ENCODE data around the gene SLC22A5.
"Not testable (repeated sequence)": the region's sequence is repeated elsewhere in the genome, so short reads cannot be mapped to it uniquely, and the experiment has no call there.

The SLC22A5 gene

DNA sequence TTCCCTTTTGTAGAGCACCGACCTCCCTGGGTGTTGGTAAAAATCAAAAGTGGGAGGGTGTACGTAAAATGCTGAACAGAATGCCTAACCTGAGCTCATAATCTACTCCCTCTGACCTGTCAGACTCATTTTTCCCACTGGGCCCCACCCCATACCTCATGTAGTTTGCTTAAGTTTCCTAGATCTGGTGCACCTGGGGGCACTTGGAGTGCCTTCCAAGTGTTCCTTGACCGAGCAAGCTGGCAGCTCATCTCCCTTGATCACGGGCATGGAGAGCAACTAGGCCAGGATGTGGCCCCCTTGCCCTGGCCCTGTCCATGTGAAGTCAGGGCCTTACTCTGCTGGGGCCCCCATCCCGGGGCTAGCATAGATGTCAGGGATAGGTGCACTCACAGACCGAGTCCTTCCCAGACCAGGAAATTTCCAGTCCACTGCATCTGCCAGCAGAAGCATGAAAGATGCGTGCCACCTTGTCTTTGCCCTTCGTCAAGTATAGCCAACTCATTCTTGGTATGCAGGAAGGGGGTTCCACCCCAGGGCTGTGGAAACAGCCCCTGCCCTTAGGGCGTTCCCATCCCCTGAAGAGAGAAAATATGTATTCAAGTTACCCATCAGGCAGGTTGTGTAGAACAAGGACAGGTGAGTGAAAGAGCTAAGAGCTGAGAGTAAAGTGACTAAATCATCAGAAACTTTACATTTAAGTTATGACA, 41.9 kb downstream of the SLC22A5 start:
- peak; percentile 31 for DNase-seq (ENCODE audit: low spot score)
- no peak for FAIRE-seq

DNA sequence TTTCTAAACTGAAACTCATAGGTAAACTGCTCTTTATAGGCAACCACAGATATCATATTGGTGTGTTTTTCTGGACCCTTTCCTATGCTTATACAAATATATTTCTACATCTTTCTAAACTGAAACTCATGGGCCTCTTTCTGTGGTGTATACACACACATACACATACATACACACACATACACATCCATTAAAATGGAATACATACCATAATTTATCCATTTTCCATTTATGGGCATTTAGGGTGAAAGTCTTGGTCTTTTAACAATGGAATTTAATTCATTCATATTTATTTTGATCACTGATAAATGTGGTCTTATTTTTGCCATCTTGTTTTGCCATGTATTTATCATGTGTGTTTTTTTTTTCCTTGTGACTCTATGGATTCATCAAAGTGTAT, 44.1 kb downstream of the SLC22A5 start:
- no peak for FAIRE-seq
- no peak for DNase-seq (ENCODE audit: low spot score)

DNA sequence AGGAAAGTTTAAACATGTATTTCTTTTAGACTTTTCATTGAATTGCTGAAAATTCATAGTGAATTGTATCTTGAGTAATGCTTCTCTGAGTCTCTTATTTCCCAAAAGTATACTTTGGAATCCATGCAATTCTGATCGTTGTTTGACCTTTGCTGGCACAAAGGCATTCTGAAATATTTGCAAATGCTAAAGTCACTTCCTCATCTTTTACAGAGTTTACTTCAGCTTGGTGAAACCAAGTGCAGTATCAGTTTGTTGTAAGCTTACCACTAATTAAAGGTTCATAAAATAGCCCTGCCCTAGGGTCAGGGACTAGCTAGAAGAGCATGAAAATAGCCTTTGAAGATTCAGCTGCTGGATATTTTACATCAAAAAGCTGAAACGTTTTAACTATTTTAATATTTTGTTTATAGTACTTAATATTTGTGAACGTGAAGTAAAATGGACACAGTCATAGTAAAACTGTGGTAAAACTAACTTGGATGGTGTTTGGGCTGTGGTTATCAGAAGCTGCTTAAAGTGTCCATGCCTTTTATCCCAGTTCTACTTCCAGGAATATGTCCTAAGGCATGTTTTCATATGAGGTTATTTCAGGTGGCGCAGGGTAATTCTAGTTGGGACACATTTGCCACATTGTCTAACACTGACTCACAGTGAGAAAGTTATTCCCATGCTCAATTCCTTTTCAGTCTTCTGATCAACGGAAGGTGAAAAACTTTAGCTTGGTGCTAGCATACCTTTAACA, 45.3 kb downstream of the SLC22A5 start:
- peak; percentile 71 for DNase-seq (ENCODE audit: low spot score)

DNA sequence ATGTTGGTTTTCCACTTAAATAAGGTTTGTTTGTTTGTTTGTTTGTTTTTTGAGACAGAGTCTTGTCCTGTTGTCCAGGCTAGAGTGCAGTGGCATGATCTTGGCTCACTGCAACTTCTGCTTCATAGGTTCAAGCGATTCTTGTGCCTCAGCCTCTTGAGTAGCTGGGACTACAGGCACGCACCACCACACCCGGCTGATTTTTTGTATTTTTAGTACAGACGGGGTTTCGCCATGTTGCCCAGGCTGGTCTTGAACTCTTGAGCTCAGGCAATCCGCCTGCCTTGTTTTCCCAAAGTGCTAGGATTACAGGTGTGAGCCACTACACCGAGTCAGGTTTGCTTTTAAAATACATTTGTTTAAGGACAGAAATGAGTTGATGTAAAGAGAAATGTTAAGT, 46.0 kb downstream of the SLC22A5 start:
- DNase-seq (ENCODE audit: low spot score); FAIRE-seq: not testable (repeated sequence)

More for the DNA sequence above, 45.3 kb downstream of the SLC22A5 start:
- FAIRE-seq: peak; percentile 89

DNA sequence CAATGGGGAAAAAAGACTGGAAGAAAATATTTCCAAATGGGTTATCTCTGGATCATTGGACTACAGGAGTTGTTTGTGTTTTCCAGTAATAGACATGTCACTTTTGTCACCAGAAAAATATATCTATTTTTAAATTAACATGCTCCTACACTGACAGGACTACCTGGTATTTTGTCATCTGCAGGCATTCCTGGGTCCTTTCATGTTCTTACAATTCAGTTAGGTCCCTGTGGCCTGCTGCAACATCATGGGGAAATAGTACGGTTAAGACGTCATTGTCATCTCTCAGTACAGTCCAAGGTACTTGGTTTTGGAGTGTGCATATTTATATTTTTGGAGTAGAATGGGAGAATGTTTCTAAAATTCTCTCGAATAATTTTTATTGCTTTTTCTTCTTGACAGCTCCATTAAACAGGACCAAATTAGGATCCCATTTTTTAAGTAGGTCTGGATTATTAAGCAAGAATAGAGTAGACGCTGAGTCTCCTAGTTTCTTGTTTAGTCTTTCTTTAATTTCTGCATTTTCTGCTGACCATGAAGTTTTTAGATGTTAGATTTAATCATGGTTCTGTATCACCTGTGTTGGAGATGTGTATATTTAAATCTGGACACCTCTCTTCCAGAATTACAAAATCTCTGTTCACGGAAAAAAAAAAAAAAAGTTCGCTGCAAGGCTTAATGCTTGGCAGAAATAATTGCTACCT, 46.9 kb downstream of the SLC22A5 start:
- FAIRE-seq (no peak), DNase-seq (ENCODE audit: low spot score) (no peak)

DNA sequence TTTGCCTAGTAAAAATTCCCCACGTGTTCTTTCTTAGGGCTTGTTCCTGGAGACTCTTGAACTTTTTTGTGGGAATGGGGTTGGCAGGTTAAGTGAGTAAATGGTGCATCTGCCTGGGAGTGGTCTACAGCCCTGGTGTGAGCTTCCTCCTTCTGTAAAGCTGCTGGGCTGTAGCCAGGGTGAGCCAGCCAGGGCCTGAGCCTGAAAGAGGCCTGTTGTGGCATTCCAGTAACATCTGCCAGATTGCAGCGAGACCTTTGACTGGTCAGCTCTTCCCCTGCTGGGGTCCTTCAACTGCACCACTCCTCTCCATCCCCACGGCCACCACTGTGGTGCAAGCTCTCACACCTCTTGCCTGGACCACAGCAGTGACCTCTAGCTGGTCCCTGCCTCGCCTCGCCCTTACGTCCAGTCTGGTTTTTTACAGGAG, 47.5 kb downstream of the SLC22A5 start:
- DNase-seq (ENCODE audit: low spot score) (no peak), FAIRE-seq (no peak)

DNA sequence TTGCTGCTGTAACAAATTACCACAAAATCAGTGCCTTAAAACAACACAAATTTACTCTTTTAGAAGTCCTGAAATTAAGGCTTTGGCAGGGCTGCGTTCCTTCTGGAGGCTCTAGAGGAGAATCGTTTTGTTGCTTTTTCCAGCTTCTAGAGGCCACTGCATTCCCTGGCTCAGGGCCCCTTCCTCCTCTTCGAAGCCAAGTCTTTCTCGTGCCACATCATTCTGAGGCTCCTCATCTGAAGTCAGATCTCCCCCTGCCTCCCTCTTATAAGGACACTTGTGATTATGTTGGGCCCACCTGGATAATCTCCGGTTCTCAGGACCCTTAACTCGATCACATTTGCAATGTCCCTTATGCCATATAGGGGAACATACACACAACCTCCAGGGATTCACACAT, 48.0 kb downstream of the SLC22A5 start:
- no peak for DNase-seq (ENCODE audit: low spot score)
- no peak for FAIRE-seq

DNA sequence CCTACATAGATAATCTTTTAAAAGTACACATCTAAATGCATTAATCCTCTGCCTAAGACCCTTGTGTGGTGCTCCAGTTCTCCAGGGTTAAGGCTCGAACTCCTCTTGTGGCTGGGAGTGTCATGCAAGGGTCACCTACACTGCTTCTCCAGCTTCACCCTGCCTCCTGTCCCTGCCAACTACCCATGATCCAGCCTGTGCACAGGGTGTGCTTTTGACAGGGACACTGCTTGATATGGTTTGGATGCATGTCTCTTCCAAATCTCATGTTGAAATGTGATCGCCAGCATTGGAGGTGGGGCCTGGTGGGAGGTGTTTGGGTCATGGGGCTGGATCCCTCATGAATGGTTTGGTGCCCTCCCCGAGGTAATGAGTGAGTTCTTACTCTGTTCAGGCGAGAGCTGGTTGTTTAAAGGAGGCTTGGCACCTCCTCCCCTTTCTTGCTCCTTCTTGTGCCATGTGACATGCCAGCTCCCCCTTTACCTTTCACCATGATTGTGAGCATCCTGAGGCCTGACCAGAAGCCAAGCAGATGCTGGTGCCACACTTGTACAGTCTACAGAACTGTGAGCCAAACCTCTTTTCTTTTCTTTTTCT, 48.5 kb downstream of the SLC22A5 start:
- FAIRE-seq: no peak

DNA sequence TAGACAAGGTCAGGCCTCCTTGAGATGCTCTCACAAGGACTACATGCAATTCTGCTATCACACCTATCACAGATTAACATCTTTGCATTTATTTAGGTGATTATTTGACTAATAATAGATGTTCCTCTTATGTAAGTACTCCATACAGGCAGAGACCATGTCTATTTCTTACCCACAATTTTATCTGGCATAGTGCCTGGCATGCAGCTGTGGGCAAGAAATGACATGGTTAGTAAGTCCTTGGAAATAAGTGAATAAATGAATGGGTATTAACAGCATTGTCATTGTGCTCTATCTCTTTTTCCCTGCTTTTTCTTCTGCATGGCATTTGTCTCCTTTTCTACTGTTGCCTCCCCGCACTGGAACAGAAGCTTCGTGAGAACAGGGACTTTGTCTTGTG, 49.4 kb downstream of the SLC22A5 start:
- no peak for FAIRE-seq
- no peak for DNase-seq (ENCODE audit: low spot score)

More for the DNA sequence above, 48.5 kb downstream of the SLC22A5 start:
- no peak for DNase-seq (ENCODE audit: low spot score)

DNA sequence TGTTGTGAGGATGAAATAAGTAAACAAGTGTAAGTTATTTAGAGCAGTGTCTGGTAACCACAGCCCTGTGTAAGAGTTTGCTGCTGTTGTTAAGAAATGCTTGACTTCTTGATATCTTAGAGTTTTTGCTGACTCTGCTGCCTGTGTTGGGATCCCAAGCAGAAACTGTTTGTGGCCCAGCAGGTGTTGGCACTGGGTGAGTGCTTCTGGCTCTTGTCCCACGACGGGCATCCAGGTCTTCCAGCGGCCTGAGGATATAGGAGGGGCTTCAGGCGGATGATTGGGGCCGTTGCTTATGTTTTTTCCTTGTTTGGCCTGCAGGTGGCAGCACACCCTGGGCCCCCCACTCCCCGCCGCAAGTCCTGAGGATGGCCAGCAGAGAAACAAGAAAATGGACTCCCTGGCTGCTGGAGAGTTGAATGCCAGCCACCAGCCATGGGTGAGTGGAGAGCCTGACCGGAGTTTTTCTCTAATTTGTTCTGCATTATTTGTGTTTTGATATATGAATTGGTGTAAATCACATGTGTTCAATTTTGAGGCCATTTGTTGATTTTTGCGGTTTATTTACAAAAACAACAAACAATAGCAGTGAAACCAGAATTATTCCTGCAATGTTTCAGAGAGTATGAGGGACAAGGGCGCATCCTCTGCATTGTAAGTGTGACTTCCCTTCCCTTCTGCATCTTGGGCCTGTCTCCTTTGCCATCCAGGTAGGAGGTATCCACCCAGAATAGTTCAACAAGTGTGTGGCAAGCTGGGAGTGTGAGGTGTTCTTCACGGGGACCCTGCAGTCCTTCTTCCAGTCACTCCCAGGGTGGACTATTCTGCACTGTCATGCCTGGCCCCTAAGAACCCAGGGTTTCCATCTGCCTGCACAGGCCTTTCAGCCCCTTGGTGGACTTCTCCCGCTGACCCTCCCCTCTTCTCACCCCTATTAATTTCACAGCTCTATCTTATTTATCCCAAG, 50.3 kb downstream of the SLC22A5 start:
- FAIRE-seq (peak; percentile 70), DNase-seq (ENCODE audit: low spot score) (peak; percentile 75)

DNA sequence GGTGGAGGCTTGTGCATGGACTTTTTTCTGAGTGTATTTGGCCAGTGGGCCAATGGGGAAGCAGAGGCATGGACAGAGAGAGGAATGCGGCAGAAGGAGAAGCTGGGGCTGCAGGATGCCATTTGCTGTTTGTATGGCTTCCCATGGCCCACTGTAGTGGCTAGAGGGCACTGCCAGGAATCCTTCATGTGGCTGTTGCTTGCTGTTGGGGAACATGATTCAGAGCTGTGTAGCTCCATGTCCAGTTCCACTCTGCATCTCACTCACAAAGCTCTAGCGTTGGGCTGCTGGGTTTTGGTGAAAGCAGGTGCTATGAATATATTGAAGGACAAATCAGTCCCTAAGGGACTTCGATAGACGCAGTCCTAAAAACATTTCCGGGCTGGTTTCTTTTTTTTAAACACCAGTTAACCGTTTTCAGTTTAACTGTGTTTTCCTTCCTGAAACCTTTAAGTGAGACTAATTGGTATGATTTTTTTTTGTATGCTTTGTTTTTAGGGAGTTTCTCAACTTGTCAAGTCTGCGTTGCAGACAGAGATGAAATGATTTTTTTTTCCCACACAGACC, 51.3 kb downstream of the SLC22A5 start:
- FAIRE-seq (no peak), DNase-seq (ENCODE audit: low spot score) (no peak)

DNA sequence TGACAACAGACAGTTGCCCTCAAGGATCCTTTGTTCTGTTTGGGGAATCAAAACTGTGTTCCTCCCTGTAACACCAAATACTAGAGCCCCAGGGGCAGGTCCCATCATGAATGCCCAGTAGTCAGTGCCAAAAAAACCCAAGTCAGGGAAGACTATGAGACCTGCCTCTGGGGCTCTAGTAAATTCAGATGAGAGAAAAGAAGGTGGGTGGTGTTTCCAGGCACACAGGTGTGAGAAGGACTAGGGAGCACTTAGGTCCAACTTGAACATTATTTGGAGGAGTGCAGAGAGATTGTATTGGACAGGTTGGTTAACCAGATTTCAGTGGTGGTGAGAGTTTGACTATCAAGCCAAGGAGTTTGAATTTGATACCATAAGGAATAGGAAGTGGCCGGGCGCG, 52.0 kb downstream of the SLC22A5 start:
- DNase-seq (ENCODE audit: low spot score) (no peak), FAIRE-seq (no peak)

DNA sequence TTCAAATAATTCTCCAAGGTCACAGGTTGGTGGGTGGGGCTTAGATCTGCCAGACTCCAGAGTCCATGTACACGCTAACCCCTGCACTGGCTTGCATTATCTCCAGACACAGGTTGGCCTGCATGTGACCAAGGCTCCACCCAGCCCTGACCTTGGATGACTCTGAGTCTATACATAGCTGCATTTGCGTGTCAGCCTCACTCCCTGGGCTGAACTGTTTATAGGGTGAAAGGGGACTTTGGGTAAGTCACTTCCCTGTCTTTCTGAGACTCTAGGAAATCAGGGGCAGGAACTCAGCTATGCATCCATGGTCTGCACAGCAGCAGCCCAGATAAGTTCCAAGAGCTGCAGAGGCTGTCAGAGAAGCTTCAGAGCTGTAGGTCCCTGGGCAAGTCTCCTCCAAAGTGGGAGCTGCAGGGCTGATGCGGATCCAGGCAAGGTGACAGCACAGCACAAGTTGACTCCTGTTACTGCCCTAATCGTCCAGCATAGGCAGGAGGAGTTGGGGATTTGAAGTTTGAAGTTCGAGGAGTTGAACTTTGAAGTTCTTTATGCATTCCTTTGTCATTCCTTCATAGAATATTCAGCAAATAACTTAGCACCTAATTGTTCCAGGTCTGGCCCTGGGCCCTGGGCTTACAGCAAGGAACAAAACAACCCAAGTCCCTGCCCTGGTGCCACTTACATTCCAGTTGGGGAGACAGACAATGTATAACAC, 53.4 kb downstream of the SLC22A5 start:
- DNase-seq (ENCODE audit: low spot score) (no peak), FAIRE-seq (no peak)

DNA sequence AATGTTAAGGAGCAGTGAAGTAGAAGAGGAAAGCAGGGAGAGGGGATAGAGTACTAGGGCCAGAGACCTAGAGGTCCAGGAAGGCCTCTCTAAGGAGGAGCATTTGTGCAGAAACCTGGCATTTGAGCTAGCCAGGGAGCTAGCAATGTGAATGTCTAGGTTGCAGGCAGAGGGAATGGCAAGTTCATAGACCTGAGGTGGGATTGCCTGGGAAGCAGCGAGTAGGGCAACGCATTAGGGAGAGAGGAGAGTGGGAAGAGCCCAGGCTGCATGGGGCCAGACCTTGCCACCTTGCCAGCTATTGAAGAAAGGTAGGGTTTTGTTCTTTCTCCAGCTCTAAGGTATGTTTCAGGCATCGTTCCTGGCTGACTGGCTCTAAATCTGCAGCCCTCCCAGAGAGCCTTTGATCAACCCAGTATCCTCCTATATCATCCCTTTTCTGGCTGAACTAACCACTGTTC, 54.0 kb downstream of the SLC22A5 start:
- FAIRE-seq (no peak), DNase-seq (ENCODE audit: low spot score) (no peak)

DNA sequence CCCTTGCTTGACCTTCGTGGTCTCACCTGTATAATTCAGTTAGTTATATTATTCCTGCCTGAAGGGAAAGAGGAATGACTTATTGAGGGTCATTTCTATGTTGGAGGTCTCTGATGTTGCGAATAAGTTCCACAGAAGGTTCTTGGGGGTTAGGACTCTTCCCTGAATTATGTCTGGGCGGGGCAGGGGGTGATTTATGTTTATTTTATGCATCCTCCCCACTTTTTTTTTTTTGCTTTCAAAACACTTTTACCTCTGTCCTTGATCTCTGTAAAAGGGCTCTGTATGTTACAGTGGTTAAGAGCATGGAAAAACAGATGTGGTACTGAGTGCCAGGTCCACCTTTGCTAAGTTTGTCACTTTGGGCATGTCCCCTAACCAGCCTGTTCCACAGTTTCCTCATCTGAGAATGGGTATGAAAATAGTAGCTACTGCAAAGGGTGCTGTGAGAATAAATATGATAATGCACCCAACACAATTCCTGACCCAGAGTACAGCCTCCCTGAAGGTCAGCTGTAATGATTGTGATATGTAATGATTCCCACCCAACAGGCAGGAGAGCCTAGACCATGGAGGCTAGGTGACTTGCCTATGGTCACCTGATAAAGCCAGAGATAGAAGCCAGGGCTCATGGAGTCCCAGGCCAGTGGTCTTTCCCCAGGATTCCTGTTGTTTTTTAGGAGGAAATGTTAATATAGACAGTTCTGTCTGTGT, 54.8 kb downstream of the SLC22A5 start:
- DNase-seq (ENCODE audit: low spot score): no peak
- no peak for FAIRE-seq

DNA sequence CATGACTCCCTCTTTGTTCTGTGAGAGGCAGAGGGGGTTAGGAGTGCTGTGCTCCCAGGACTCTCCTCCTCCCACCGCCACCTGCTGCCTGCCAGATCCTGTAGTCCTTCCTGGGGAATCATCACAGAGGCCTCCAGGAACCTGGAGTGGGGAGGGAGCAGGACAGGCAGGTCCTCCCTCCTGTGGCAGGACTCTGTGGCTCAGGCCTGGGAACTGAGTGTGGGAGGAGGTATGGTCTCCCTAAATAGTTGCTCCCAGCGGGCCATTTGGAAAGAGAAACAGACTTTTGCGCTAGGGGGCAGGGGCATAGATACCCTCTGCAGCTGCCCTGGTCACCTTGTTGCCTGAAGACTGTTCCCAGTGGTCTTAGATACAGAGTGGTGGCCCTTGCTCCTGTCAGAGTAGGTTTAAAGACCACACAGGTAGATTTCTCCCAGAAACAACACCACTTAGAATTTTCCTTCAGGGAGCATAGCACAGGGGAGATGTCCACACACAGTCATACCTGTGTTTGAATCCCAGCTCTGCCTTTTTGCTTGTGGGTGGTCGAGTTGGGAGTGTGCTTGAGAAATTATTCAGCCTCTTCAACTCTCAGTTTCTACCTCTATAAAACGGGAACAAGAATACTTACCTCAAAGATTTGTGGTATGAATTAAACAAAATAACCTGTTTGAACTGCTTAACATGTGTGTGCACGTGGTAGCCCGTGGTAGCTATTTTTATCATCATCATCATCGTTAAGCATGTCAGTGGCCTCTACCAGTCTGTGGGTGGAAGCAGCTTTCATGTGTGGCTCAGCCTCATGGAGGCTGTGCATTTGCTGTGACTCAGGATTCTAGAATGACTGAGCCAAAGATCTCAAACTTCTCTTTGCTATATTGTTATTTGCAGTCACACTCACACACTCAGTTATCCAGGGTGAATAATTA, 55.8 kb downstream of the SLC22A5 start:
- DNase-seq (ENCODE audit: low spot score) (peak; percentile 85), FAIRE-seq (peak; percentile 70)

DNA sequence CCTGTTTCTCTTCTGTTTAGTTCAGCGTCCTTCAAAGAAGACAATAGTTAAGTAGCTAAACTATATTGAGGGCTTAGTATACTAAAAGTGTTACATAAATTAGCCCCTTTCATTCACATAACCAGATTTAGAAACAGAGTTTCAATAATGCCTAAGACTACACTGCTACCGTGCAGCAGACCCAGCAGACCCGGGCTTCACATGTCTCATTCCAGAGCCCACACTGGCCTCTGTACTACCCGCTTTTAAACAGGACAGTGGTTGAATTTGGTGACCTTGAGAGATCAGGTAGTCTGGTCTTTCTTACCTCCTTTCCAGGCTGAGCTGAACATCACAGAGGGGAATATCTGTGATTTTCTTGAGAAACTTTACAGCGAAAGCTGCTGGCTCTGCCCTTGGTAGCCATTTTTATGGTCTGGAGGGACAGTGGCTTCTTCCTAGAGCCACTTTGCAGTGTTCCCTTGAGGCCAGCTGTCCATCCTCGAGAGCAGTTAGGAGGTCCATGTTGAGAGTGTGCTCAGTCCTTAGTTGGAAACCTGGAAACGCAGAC, 56.5 kb downstream of the SLC22A5 start:
- FAIRE-seq (no peak), DNase-seq (ENCODE audit: low spot score) (no peak)

All from RCC 7860 (cell line).